Measurements from ENCODE around the gene CRYBG2. TPM values are rescaled to one million over a fixed set of nuclear protein-coding genes. Genes with fewer than 3 reads are reported as not detected.
A peak's percentile ranks its signal among the peaks of the same experiment; 100 is the strongest.

Gene CRYBG2
- total RNA-seq, 1 donor from 2014 or later: 18.6 TPM

GRCh38 chr1:26350343-26350700 is 3.6 kb downstream of the CRYBG2 start:
- no peak for DNase-seq (ENCODE audit: low read depth)
- Histone ChIP-seq H3K36me3 (ENCODE audit: control insufficient read depth, insufficient read depth, low read length) (no peaks in the 10 kb centered on the region), H3K4me3 (ENCODE audit: low read depth, low read length) (no peak overlapping the region), H3K27me3 (ENCODE audit: control insufficient read depth, insufficient read depth, low read length) (peaks cover 4% of the 10 kb centered on the region)
- TF ChIP-seq CTCF (IDR thresholded peaks at IDR 0.05; ENCODE audit: insufficient read depth, low read length, poor library complexity, severe bottlenecking): no peak

GRCh38 chr1:26349877-26350244 is 4.1 kb downstream of the CRYBG2 start:
- Histone ChIP-seq H3K4me3 (ENCODE audit: low read depth, low read length) (no peak overlapping the region), H3K27me3 (ENCODE audit: control insufficient read depth, insufficient read depth, low read length) (peaks cover 4% of the 10 kb centered on the region), H3K36me3 (ENCODE audit: control insufficient read depth, insufficient read depth, low read length) (no peaks in the 10 kb centered on the region)
- DNase-seq (ENCODE audit: low read depth): no peak
- TF ChIP-seq CTCF (IDR thresholded peaks at IDR 0.05; ENCODE audit: insufficient read depth, low read length, poor library complexity, severe bottlenecking): no peak

GRCh38 chr1:26349188-26349876 is 4.6 kb downstream of the CRYBG2 start:
- TF ChIP-seq CTCF (IDR thresholded peaks at IDR 0.05; ENCODE audit: insufficient read depth, low read length, poor library complexity, severe bottlenecking): no peak
- H3K4me3 ChIP-seq (ENCODE audit: low read depth, low read length): no peak overlapping the region
- H3K36me3 ChIP-seq (ENCODE audit: control insufficient read depth, insufficient read depth, low read length): no peaks in the 10 kb centered on the region
- peak; percentile 68 for DNase-seq (ENCODE audit: low read depth)
- peaks cover 4% of the 10 kb centered on the region for H3K27me3 ChIP-seq (ENCODE audit: control insufficient read depth, insufficient read depth, low read length)

GRCh38 chr1:26346274-26347033 is 7.5 kb downstream of the CRYBG2 start:
- DNase-seq (ENCODE audit: low read depth): no peak
- Histone ChIP-seq H3K36me3 (ENCODE audit: control insufficient read depth, insufficient read depth, low read length) (no peaks in the 10 kb centered on the region), H3K27me3 (ENCODE audit: control insufficient read depth, insufficient read depth, low read length) (peaks cover 7% of the 10 kb centered on the region), H3K4me3 (ENCODE audit: low read depth, low read length) (no peak overlapping the region)
- no peak for TF ChIP-seq CTCF (IDR thresholded peaks at IDR 0.05; ENCODE audit: insufficient read depth, low read length, poor library complexity, severe bottlenecking)

GRCh38 chr1:26345718-26346117 is 8.2 kb downstream of the CRYBG2 start:
- peaks cover 7% of the 10 kb centered on the region for H3K27me3 ChIP-seq (ENCODE audit: control insufficient read depth, insufficient read depth, low read length)
- H3K4me3 ChIP-seq (ENCODE audit: low read depth, low read length): no peak overlapping the region
- TF ChIP-seq CTCF (IDR thresholded peaks at IDR 0.05; ENCODE audit: insufficient read depth, low read length, poor library complexity, severe bottlenecking): no peak
- H3K36me3 ChIP-seq (ENCODE audit: control insufficient read depth, insufficient read depth, low read length): no peaks in the 10 kb centered on the region
- no peak for DNase-seq (ENCODE audit: low read depth)

Measured in kidney epithelial cell (primary cell).